ENCODE results near the gene ASTN2.

DNA sequence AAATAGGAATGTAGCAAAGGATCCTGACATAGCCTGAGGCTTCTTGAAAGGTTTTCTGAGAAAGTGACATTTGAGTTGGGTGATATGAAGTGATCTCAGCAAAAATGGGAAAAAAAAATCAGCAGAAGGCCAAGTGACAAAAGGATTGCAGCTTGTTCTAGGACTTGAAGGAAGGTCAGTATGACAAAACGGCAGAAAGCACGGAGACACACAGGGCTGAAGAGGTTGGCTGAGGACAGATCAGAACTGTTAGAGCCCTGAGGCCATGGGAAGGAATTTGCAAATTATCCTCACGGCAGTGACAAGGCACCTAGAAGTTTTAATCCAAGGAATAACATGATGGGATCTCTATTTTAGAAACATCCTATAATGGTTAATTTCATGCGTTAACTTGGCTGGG, 696.7 kb downstream of the ASTN2 start:
- TF ChIP-seq, protein P1, sequence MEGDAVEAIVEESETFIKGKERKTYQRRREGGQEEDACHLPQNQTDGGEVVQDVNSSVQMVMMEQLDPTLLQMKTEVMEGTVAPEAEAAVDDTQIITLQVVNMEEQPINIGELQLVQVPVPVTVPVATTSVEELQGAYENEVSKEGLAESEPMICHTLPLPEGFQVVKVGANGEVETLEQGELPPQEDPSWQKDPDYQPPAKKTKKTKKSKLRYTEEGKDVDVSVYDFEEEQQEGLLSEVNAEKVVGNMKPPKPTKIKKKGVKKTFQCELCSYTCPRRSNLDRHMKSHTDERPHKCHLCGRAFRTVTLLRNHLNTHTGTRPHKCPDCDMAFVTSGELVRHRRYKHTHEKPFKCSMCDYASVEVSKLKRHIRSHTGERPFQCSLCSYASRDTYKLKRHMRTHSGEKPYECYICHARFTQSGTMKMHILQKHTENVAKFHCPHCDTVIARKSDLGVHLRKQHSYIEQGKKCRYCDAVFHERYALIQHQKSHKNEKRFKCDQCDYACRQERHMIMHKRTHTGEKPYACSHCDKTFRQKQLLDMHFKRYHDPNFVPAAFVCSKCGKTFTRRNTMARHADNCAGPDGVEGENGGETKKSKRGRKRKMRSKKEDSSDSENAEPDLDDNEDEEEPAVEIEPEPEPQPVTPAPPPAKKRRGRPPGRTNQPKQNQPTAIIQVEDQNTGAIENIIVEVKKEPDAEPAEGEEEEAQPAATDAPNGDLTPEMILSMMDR (IDR thresholded peaks at IDR 0.05): no peak
- no peak for TF ChIP-seq POLR2A (IDR thresholded peaks at IDR 0.05)
- TF ChIP-seq EP300 (IDR thresholded peaks at IDR 0.05): no peak
